ENCODE measurements around the gene CFAP58.

DNA sequence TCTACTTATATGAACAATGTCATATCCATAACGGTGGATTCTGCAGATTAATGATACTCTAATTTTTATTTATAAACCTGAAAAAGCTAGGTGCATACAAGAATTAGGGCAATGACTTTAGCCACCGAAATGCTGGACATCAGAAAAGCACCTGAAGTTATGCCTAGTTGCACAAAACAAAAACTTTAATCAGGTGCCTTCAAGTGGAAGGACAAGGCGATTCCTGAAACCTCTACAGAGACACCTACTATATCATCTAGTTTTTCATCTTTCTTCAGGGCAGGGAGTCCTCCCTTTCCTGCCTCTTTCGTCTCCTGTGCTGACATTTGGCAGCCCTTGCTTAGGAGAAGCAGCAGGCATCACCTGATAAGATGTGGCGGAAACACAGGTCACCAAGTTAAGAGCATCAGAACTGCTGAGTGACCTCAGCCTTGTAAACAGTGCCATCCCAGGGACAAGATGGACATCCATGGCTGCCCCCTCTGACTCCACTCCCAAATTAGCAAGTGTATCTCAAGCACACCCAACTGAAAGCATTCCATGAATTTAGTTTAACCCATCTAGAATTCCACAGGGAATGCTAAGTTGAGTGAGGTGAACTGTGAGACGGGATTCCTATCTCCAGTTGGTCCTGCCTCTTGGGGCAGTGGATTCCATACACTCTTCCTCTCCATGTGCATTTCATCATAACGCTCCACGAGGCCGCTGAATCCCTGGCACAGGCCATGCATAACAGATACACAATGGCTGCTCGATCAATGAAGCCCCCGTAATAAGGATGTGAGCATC, 21.2 kb upstream of the CFAP58 start:
- TF ChIP-seq, protein P1, sequence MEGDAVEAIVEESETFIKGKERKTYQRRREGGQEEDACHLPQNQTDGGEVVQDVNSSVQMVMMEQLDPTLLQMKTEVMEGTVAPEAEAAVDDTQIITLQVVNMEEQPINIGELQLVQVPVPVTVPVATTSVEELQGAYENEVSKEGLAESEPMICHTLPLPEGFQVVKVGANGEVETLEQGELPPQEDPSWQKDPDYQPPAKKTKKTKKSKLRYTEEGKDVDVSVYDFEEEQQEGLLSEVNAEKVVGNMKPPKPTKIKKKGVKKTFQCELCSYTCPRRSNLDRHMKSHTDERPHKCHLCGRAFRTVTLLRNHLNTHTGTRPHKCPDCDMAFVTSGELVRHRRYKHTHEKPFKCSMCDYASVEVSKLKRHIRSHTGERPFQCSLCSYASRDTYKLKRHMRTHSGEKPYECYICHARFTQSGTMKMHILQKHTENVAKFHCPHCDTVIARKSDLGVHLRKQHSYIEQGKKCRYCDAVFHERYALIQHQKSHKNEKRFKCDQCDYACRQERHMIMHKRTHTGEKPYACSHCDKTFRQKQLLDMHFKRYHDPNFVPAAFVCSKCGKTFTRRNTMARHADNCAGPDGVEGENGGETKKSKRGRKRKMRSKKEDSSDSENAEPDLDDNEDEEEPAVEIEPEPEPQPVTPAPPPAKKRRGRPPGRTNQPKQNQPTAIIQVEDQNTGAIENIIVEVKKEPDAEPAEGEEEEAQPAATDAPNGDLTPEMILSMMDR (IDR thresholded peaks at IDR 0.05) = no peak
- no peak for TF ChIP-seq POLR2A (IDR thresholded peaks at IDR 0.05)

Data from uterus (tissue), 2 donors.